ENCODE results near the gene TMEM183A.
"Not testable (repeated sequence)": the region's sequence is repeated elsewhere in the genome, so short reads cannot be mapped to it uniquely, and the experiment has no call there.

Gene TMEM183A

GRCh38 chr1:202968895-202969295 is 38.3 kb upstream of the TMEM183A start:
- Mint-ChIP-seq H3K4me1 (ENCODE audit: low read depth in 2 of 2) (peaks cover 11 to 20% of the 10 kb centered on the region in 2 donors), H3K27ac (peak overlapping the region; percentile 84 to 86), H3K9me3 (no peaks in the 10 kb centered on the region), H3K36me3 (ENCODE audit: insufficient read depth) (peaks cover 15% of the 10 kb centered on the region), H3K27me3 (no peaks in the 10 kb centered on the region), H3K4me3 (no peak overlapping the region)
- peak in 1 of 3 experiments; percentile 12 for DNase-seq
- ATAC-seq (replicated peaks) = peak; percentile 22

GRCh38 chr1:202972046-202972445 is 35.1 kb upstream of the TMEM183A start:
- H3K4me1 Mint-ChIP-seq (ENCODE audit: low read depth in 2 of 2) = peaks cover 7 to 11% of the 10 kb centered on the region in 2 donors
- DNase-seq = no peak
- peaks cover 2% of the 10 kb centered on the region for H3K36me3 Mint-ChIP-seq (ENCODE audit: insufficient read depth)
- H3K4me3 Mint-ChIP-seq = no peak overlapping the region
- H3K27me3 Mint-ChIP-seq = peaks cover 21 to 23% of the 10 kb centered on the region in 2 donors
- no peaks in the 10 kb centered on the region for H3K9me3 Mint-ChIP-seq
- no peak overlapping the region for H3K27ac Mint-ChIP-seq
- ATAC-seq (replicated peaks) = no peak

GRCh38 chr1:202974856-202975255 is 32.3 kb upstream of the TMEM183A start:
- no peak overlapping the region for H3K4me3 Mint-ChIP-seq
- no peak for ATAC-seq (replicated peaks)
- no peaks in the 10 kb centered on the region for H3K4me1 Mint-ChIP-seq (ENCODE audit: low read depth in 2 of 2)
- peaks cover 2% of the 10 kb centered on the region for H3K36me3 Mint-ChIP-seq (ENCODE audit: insufficient read depth)
- no peak for DNase-seq
- H3K27ac Mint-ChIP-seq = no peak overlapping the region
- no peaks in the 10 kb centered on the region for H3K9me3 Mint-ChIP-seq
- peaks cover 47 to 49% of the 10 kb centered on the region in 2 donors for H3K27me3 Mint-ChIP-seq

GRCh38 chr1:202976633-202977032 is 30.5 kb upstream of the TMEM183A start:
- Mint-ChIP-seq H3K27me3 (peaks cover 56 to 57% of the 10 kb centered on the region in 2 donors), H3K4me3 (no peak overlapping the region), H3K27ac (no peak overlapping the region), H3K36me3 (ENCODE audit: insufficient read depth) (no peaks in the 10 kb centered on the region), H3K9me3 (no peaks in the 10 kb centered on the region), H3K4me1 (ENCODE audit: low read depth in 2 of 2) (no peaks in the 10 kb centered on the region)
- ATAC-seq (replicated peaks) (no peak), DNase-seq (no peak)

- Mint-ChIP-seq H3K27ac (no peak overlapping the region), H3K9me3 (no peaks in the 10 kb centered on the region), H3K4me3 (no peak overlapping the region), H3K36me3 (ENCODE audit: insufficient read depth) (no peaks in the 10 kb centered on the region), H3K27me3 (peaks cover 52 to 57% of the 10 kb centered on the region in 2 donors), H3K4me1 (ENCODE audit: low read depth in 2 of 2) (no peaks in the 10 kb centered on the region)
- DNase-seq = no peak
- ATAC-seq (replicated peaks) = no peak
These were observed 27.7 kb upstream of the TMEM183A start for GRCh38 chr1:202979459-202979858.

- no peak overlapping the region for H3K4me3 Mint-ChIP-seq
- no peak for DNase-seq
- ATAC-seq (replicated peaks) = no peak
- no peaks in the 10 kb centered on the region for H3K9me3 Mint-ChIP-seq
- H3K27me3 Mint-ChIP-seq = peaks cover 40 to 46% of the 10 kb centered on the region in 2 donors
- peak overlapping the region in 1 of 2 donors; percentile 6 for H3K27ac Mint-ChIP-seq
- H3K36me3 Mint-ChIP-seq (ENCODE audit: insufficient read depth) = no peaks in the 10 kb centered on the region
- no peaks in the 10 kb centered on the region for H3K4me1 Mint-ChIP-seq (ENCODE audit: low read depth in 2 of 2)
These were observed 25.2 kb upstream of the TMEM183A start for GRCh38 chr1:202981939-202982338.

GRCh38 chr1:202982715-202983430 is 24.3 kb upstream of the TMEM183A start:
- no peak for ATAC-seq (replicated peaks)
- H3K36me3 Mint-ChIP-seq (ENCODE audit: insufficient read depth) = no peaks in the 10 kb centered on the region
- no peak overlapping the region for H3K27ac Mint-ChIP-seq

GRCh38 chr1:202986120-202986519 is 21.1 kb upstream of the TMEM183A start:
- not testable (repeated sequence) for H3K4me3 Mint-ChIP-seq; H3K27ac Mint-ChIP-seq; H3K4me1 Mint-ChIP-seq (ENCODE audit: low read depth in 2 of 2); DNase-seq; H3K36me3 Mint-ChIP-seq (ENCODE audit: insufficient read depth); H3K9me3 Mint-ChIP-seq; ATAC-seq (replicated peaks)
- H3K27me3 Mint-ChIP-seq = peaks cover 17 to 44% of the 10 kb centered on the region in 2 donors

More at GRCh38 chr1:202982715-202983430, 24.3 kb upstream of the TMEM183A start:
- Mint-ChIP-seq H3K4me3 (no peak overlapping the region), H3K4me1 (ENCODE audit: low read depth in 2 of 2) (no peaks in the 10 kb centered on the region), H3K9me3 (no peaks in the 10 kb centered on the region), H3K27me3 (peaks cover 36 to 46% of the 10 kb centered on the region in 2 donors)
- DNase-seq = no peak

GRCh38 chr1:202987255-202987654 is 19.9 kb upstream of the TMEM183A start:
- Mint-ChIP-seq H3K27me3 (peaks cover 28 to 55% of the 10 kb centered on the region in 2 donors), H3K27ac (no peak overlapping the region), H3K4me3 (no peak overlapping the region), H3K4me1 (ENCODE audit: low read depth in 2 of 2) (no peaks in the 10 kb centered on the region), H3K36me3 (ENCODE audit: insufficient read depth) (no peaks in the 10 kb centered on the region), H3K9me3 (no peaks in the 10 kb centered on the region)
- ATAC-seq (replicated peaks) (no peak), DNase-seq (no peak)

GRCh38 chr1:202987922-202988583 is 19.1 kb upstream of the TMEM183A start:
- ATAC-seq (replicated peaks) (no peak), DNase-seq (no peak)
- no peak overlapping the region for H3K27ac Mint-ChIP-seq
- no peaks in the 10 kb centered on the region for H3K9me3 Mint-ChIP-seq
- H3K4me1 Mint-ChIP-seq (ENCODE audit: low read depth in 2 of 2) = no peaks in the 10 kb centered on the region
- no peak overlapping the region for H3K4me3 Mint-ChIP-seq
- H3K36me3 Mint-ChIP-seq (ENCODE audit: insufficient read depth) = no peaks in the 10 kb centered on the region
- peaks cover 29 to 61% of the 10 kb centered on the region in 2 donors for H3K27me3 Mint-ChIP-seq

- no peaks in the 10 kb centered on the region for H3K4me1 Mint-ChIP-seq (ENCODE audit: low read depth in 2 of 2)
- H3K27ac Mint-ChIP-seq = no peak overlapping the region
- H3K36me3 Mint-ChIP-seq (ENCODE audit: insufficient read depth) = no peaks in the 10 kb centered on the region
- H3K4me3 Mint-ChIP-seq = no peak overlapping the region
- DNase-seq (no peak), ATAC-seq (replicated peaks) (no peak)
- H3K27me3 Mint-ChIP-seq = peaks cover 45 to 80% of the 10 kb centered on the region in 2 donors
- no peaks in the 10 kb centered on the region for H3K9me3 Mint-ChIP-seq
These were observed 17.3 kb upstream of the TMEM183A start for GRCh38 chr1:202989879-202990278.

GRCh38 chr1:202991112-202991511 is 16.1 kb upstream of the TMEM183A start:
- no peaks in the 10 kb centered on the region for H3K9me3 Mint-ChIP-seq
- H3K27ac Mint-ChIP-seq = no peak overlapping the region
- no peaks in the 10 kb centered on the region for H3K36me3 Mint-ChIP-seq (ENCODE audit: insufficient read depth)
- no peak for DNase-seq
- H3K27me3 Mint-ChIP-seq = peaks cover 57 to 91% of the 10 kb centered on the region in 2 donors
- ATAC-seq (replicated peaks) = no peak
- H3K4me3 Mint-ChIP-seq = no peak overlapping the region
- H3K4me1 Mint-ChIP-seq (ENCODE audit: low read depth in 2 of 2) = no peaks in the 10 kb centered on the region

- H3K27me3 Mint-ChIP-seq = peaks cover 56 to 85% of the 10 kb centered on the region in 2 donors
- no peak overlapping the region for H3K27ac Mint-ChIP-seq
- ATAC-seq (replicated peaks) (no peak), DNase-seq (no peak)
- H3K4me1 Mint-ChIP-seq (ENCODE audit: low read depth in 2 of 2) = peaks cover 0 to 5% of the 10 kb centered on the region in 2 donors
- H3K9me3 Mint-ChIP-seq = no peaks in the 10 kb centered on the region
- no peaks in the 10 kb centered on the region for H3K36me3 Mint-ChIP-seq (ENCODE audit: insufficient read depth)
- no peak overlapping the region for H3K4me3 Mint-ChIP-seq
These were observed 12.4 kb upstream of the TMEM183A start for GRCh38 chr1:202994756-202995155.
